Stimulated activated CD4-positive, alpha-beta T cell treated with anti-CD3 and anti-CD28 coated beads, TNF-alpha, amount 100 ng/mL, for 24 hours (primary cell): Measurements from ENCODE around the gene PROKR1.
"Not testable (repeated sequence)": the region's sequence is repeated elsewhere in the genome, so short reads cannot be mapped to it uniquely, and the experiment has no call there.

Experiments used
- DNase-seq, 3 experiments: peaks; one replicate each; pipeline ENCODE4 v3.0.0-alpha.2; 2020; ENCODE audit warnings: low read depth in 3 of 3

The PROKR1 gene

GRCh38 chr2:68643011-68643873, at the start of gene PROKR1:
Gene PROKR1 (plus strand): TSS chr2:68643579. CDS start chr2:68645822, 2,243 bp downstream.
- DNase-seq: peak in 1 of 3 experiments; percentile 21

GRCh38 chr2:68594041-68594440, 49.3 kb upstream of the PROKR1 start:
- no peak for DNase-seq

- DNase-seq: peak; percentile 10 to 48 (median 13)
Observed at GRCh38 chr2:68594674-68595492, 48.5 kb upstream of the PROKR1 start.

GRCh38 chr2:68595493-68595785, 47.9 kb upstream of the PROKR1 start:
- DNase-seq: not testable (repeated sequence)

GRCh38 chr2:68600495-68600894, 42.9 kb upstream of the PROKR1 start:
- DNase-seq: not testable (repeated sequence)

- DNase-seq: no peak
Observed at GRCh38 chr2:68603059-68603458, 40.3 kb upstream of the PROKR1 start.

GRCh38 chr2:68604077-68604476, 39.3 kb upstream of the PROKR1 start:
- DNase-seq: no peak

GRCh38 chr2:68605939-68606338, 37.4 kb upstream of the PROKR1 start:
- no peak for DNase-seq

GRCh38 chr2:68606759-68607158, 36.6 kb upstream of the PROKR1 start:
- DNase-seq: no peak

- no peak for DNase-seq
Observed at GRCh38 chr2:68607837-68608236, 35.5 kb upstream of the PROKR1 start.

GRCh38 chr2:68612765-68613519, 30.4 kb upstream of the PROKR1 start:
- DNase-seq: no peak

GRCh38 chr2:68620772-68621171, 22.6 kb upstream of the PROKR1 start:
- no peak for DNase-seq

GRCh38 chr2:68623820-68624219, 19.6 kb upstream of the PROKR1 start:
- DNase-seq: no peak

GRCh38 chr2:68627615-68628014, 15.8 kb upstream of the PROKR1 start:
- DNase-seq: no peak

GRCh38 chr2:68632021-68632420, 11.4 kb upstream of the PROKR1 start:
- DNase-seq: no peak

GRCh38 chr2:68637047-68637446, 6.3 kb upstream of the PROKR1 start:
- DNase-seq: no peak

GRCh38 chr2:68643874-68644485, 601 bp downstream of the PROKR1 start:
- DNase-seq: no peak

GRCh38 chr2:68645523-68645922, 2.1 kb downstream of the PROKR1 start:
- no peak for DNase-seq

- DNase-seq: no peak
Observed at GRCh38 chr2:68646303-68646702, 2.9 kb downstream of the PROKR1 start.

- DNase-seq: no peak
Observed at GRCh38 chr2:68650645-68651044, 7.3 kb downstream of the PROKR1 start.

GRCh38 chr2:68653034-68653433, 9.7 kb downstream of the PROKR1 start:
- no peak for DNase-seq

- peak in 2 of 3 experiments; percentile 16 to 46 for DNase-seq
Observed at GRCh38 chr2:68653538-68653982, 10.2 kb downstream of the PROKR1 start.
